MM.1S (cell line): ENCODE measurements around the gene CARS2.

Experiments
- DNase-seq: peaks from one replicate; pipeline ENCODE4 v3.0.0-alpha.2; 2015
- H2AFZ ChIP-seq: fragments of 300-600 bp; sonication (generic); 2 replicates; pipeline ENCODE4 v1.6.0; 2016; ENCODE audit warnings: antibody characterized with exemption, low read length
- H3F3A ChIP-seq: fragments of 300-600 bp; sonication (generic); 2 replicates; pipeline ENCODE4 v1.6.1; 2016; ENCODE audit warnings: mild to moderate bottlenecking, antibody characterized with exemption, low read length, moderate library complexity, mixed read lengths; ENCODE audit not compliant: insufficient read depth
- H3K27ac ChIP-seq: fragments of 300-600 bp; sonication (generic); 2 replicates; pipeline ENCODE4 v1.5.1; 2016; ENCODE audit warnings: mild to moderate bottlenecking, low read length
- H3K27me3 ChIP-seq: fragments of 300-600 bp; sonication (generic); replicated peaks from 2 replicates; pipeline ENCODE4 v1.6.0; 2016; ENCODE audit warnings: low read length; ENCODE audit not compliant: insufficient read depth
- H3K36me3 ChIP-seq: fragments of 300-600 bp; sonication (generic); replicated peaks from 2 replicates; pipeline ENCODE4 v1.6.1; 2016; ENCODE audit warnings: mild to moderate bottlenecking, low read length, mixed read lengths; ENCODE audit not compliant: insufficient read depth
- H3K4me1 ChIP-seq: fragments of 300-600 bp; sonication (generic); 2 replicates; pipeline ENCODE4 v1.6.1; 2016; ENCODE audit warnings: low read length, mixed read lengths
- H3K4me2 ChIP-seq: fragments of 300-600 bp; sonication (generic); 2 replicates; pipeline ENCODE4 v1.6.0; 2016; ENCODE audit warnings: low read depth, low read length
- H3K4me3 ChIP-seq: fragments of 300-600 bp; sonication (generic); 2 replicates; pipeline ENCODE4 v1.5.1; 2016; ENCODE audit warnings: low read length, mixed read lengths
- H3K79me2 ChIP-seq: fragments of 300-600 bp; sonication (generic); 2 replicates; pipeline ENCODE4 v1.6.1; 2016; ENCODE audit warnings: mixed run types, low read length, mixed read lengths
- H3K9ac ChIP-seq: fragments of 300-600 bp; sonication (generic); 2 replicates; pipeline ENCODE4 v1.6.1; 2016; ENCODE audit warnings: low read length, mixed read lengths
- H3K9me2 ChIP-seq: fragments of 300-600 bp; sonication (generic); replicated peaks from 2 replicates; pipeline ENCODE4 v1.6.1; 2016; ENCODE audit warnings: mild to moderate bottlenecking, low read length, mixed read lengths; ENCODE audit not compliant: insufficient read depth
- H3K9me3 ChIP-seq: fragments of 300-600 bp; sonication (generic); replicated peaks from 2 replicates; pipeline ENCODE4 v1.6.1; 2016; ENCODE audit warnings: mild to moderate bottlenecking, low read length, mixed read lengths; ENCODE audit not compliant: insufficient read depth
- H4K20me1 ChIP-seq: fragments of 300-600 bp; sonication (generic); 2 replicates; pipeline ENCODE4 v1.6.1; 2016; ENCODE audit warnings: mild to moderate bottlenecking, low read length, moderate library complexity, mixed read lengths; ENCODE audit not compliant: insufficient read depth
- EZH2 ChIP-seq: fragments of 300-600 bp; sonication (generic); optimal IDR thresholded peaks from 2 replicates; pipeline ENCODE3; 2017; ENCODE audit warnings: low read depth, mild to moderate bottlenecking, antibody characterized with exemption, low read length, mixed read lengths
- EZH2phosphoT487 ChIP-seq: fragments of 300-600 bp; sonication (generic); IDR thresholded peaks from 2 replicates; pipeline ENCODE4 v1.6.1; 2018; ENCODE audit warnings: antibody characterized with exemption, low read length
- TF ChIP-seq, protein P1 (sequence below): fragments of 300-600 bp; sonication (generic); IDR thresholded peaks from 2 replicates; pipeline ENCODE4 v1.5.1; 2016; ENCODE audit warnings: antibody characterized with exemption, low read length, mixed read lengths

CARS2 gene

GRCh38 chr13:110719036-110719710 lies 13.3 kb upstream of the CARS2 start:
- DNase-seq, result no peak
- Histone ChIP-seq H4K20me1 (peaks cover 2% of the 10 kb centered on the region; the same call in 1 of the 2 replicates), H3K36me3 (0 out of 2 replicates have a peak, but pooled peaks cover 2% of the 10 kb centered on the region), H3K4me2 (no peak overlapping the region), H3K4me3 (no peak overlapping the region), H3K27ac (no peak overlapping the region), H3K4me1 (peaks cover 4% of the 10 kb centered on the region), H3K9me2 (no peaks in the 10 kb centered on the region), H3K9ac (no peak overlapping the region), H3K9me3 (no peaks in the 10 kb centered on the region), H3F3A (peaks cover 5% of the 10 kb centered on the region; the same call in 1 of the 2 replicates), H2AFZ (no peak overlapping the region), H3K27me3 (no peaks in the 10 kb centered on the region), H3K79me2 (peaks cover 80% of the 10 kb centered on the region)
- TF ChIP-seq EZH2phosphoT487, result no peak
- no peak for TF ChIP-seq EZH2
- TF ChIP-seq, protein P1, sequence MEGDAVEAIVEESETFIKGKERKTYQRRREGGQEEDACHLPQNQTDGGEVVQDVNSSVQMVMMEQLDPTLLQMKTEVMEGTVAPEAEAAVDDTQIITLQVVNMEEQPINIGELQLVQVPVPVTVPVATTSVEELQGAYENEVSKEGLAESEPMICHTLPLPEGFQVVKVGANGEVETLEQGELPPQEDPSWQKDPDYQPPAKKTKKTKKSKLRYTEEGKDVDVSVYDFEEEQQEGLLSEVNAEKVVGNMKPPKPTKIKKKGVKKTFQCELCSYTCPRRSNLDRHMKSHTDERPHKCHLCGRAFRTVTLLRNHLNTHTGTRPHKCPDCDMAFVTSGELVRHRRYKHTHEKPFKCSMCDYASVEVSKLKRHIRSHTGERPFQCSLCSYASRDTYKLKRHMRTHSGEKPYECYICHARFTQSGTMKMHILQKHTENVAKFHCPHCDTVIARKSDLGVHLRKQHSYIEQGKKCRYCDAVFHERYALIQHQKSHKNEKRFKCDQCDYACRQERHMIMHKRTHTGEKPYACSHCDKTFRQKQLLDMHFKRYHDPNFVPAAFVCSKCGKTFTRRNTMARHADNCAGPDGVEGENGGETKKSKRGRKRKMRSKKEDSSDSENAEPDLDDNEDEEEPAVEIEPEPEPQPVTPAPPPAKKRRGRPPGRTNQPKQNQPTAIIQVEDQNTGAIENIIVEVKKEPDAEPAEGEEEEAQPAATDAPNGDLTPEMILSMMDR, result no peak

DNA sequence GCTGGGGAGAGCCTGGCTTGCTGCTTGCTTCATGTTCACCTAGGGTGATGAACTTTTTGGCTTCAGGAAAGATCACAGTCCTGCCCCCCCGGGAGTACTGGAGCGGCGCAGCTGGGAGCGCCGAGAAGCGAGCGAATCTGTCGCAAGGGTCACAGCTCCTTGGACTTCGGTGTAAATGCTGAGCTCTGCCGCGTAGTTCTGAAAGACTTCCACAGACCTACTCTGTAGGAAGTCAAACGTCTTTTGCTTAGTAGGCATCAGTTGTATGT lies 10.3 kb upstream of the CARS2 start:
- 0 out of 2 replicates have a peak, but pooled peaks cover 2% of the 10 kb centered on the region for H3K36me3 ChIP-seq
- TF ChIP-seq, protein P1, result no peak; the same call in 1 of the 2 replicates
- no peak for TF ChIP-seq EZH2
- no peak for TF ChIP-seq EZH2phosphoT487
- no peaks in the 10 kb centered on the region for H3K9me3 ChIP-seq
- H3K79me2 ChIP-seq, result peaks cover 66% of the 10 kb centered on the region
- peak overlapping the region; percentile 58 for H3K4me2 ChIP-seq
- no peaks in the 10 kb centered on the region for H3K27me3 ChIP-seq
- H4K20me1 ChIP-seq, result peaks cover 2% of the 10 kb centered on the region; the same call in 1 of the 2 replicates
- H3K4me1 ChIP-seq, result peaks cover 8% of the 10 kb centered on the region
- DNase-seq, result peak; percentile 36
- peak overlapping the region; percentile 56; the same call in 1 of the 2 replicates for H3K27ac ChIP-seq
- H3K9me2 ChIP-seq, result no peaks in the 10 kb centered on the region
- peaks cover 14% of the 10 kb centered on the region for H3F3A ChIP-seq
- H3K4me3 ChIP-seq, result peak overlapping the region; percentile 91
- H3K9ac ChIP-seq, result peak overlapping the region; percentile 85
- H2AFZ ChIP-seq, result peak overlapping the region; percentile 72

DNA sequence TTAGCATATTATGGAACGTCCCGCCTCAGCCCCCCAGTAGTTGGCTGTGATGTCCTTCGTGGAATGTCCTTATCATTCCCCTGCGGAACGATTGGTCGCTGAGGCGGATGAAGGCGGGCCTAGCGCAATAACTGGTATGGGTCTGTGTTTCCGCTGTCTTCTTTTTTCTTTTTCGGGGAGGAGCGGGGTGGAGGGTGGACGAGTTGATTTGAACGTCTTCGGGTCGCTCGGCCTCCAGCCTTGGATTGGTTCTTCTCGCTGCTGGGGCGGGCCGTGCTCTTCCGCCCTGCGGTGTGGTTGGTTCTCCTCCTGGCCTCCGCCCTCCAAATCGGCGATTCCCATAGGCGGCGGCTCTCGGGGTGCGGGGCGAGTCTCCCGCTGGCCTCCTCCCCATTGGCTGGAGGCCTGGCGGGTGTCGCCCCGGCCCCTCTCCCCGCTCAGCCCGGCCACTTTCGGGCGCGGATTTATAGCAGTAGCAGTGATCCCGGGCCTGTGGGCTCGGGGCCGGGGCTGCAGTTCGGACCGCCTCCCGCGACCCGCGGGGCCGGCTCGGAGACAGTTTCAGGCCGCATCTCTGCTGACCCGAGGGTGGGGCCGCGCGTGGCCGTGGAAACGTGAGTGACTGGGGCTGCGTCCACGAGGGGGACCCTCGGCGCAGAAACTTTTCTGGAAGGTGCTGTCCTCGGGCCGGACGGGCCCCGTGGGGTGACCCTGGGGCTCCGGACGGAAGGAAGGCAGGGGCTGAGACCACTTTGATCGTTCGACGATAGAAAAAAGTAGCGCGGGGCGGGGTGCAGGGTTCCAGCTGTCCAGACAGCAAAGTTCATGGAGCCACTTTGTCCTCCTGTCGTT lies 9.7 kb upstream of the CARS2 start:
- H3F3A ChIP-seq, result peaks cover 14% of the 10 kb centered on the region
- H3K27me3 ChIP-seq, result no peaks in the 10 kb centered on the region
- TF ChIP-seq EZH2phosphoT487 (no peak), EZH2 (no peak)
- TF ChIP-seq, protein P1, result peak; percentile 14; the same call in 1 of the 2 replicates
- DNase-seq, result peak; percentile 99
- no peaks in the 10 kb centered on the region for H3K9me2 ChIP-seq
- peak overlapping the region; percentile 75; the same call in 1 of the 2 replicates for H3K27ac ChIP-seq
- H3K4me1 ChIP-seq, result peaks cover 8% of the 10 kb centered on the region
- H3K4me2 ChIP-seq, result peak overlapping the region; percentile 74
- 0 out of 2 replicates have a peak, but pooled peaks cover 2% of the 10 kb centered on the region for H3K36me3 ChIP-seq
- H4K20me1 ChIP-seq, result peaks cover 2% of the 10 kb centered on the region; the same call in 1 of the 2 replicates
- H3K4me3 ChIP-seq, result peak overlapping the region; percentile 94
- H3K9me3 ChIP-seq, result no peaks in the 10 kb centered on the region
- peak overlapping the region; percentile 72 for H2AFZ ChIP-seq
- H3K9ac ChIP-seq, result peak overlapping the region; percentile 85
- H3K79me2 ChIP-seq, result peaks cover 60% of the 10 kb centered on the region
